BLaER1 (cell line): ENCODE results near the gene RPL18.
"Not testable (repeated sequence)": the region's sequence is repeated elsewhere in the genome, so short reads cannot be mapped to it uniquely, and the experiment has no call there.

ENCODE experiments used
- H3K27ac ChIP-seq: shearing (Covaris generic); formaldehyde crosslinking; 2 replicates; pipeline ENCODE4 v1.8.1; 2022
- H3K27me3 ChIP-seq: shearing (Covaris generic); formaldehyde crosslinking; 2 replicates; pipeline ENCODE4 v1.8.1; 2022
- H3K36me3 ChIP-seq: shearing (Covaris generic); formaldehyde crosslinking; 2 replicates; pipeline ENCODE4 v1.8.1; 2022
- H3K4me1 ChIP-seq: shearing (Covaris generic); formaldehyde crosslinking; 2 replicates; pipeline ENCODE4 v1.8.1; 2022
- H3K4me2 ChIP-seq: shearing (Covaris generic); formaldehyde crosslinking; 2 replicates; pipeline ENCODE4 v1.8.1; 2022
- H3K4me3 ChIP-seq: shearing (Covaris generic); formaldehyde crosslinking; 2 replicates; pipeline ENCODE4 v1.8.1; 2022
- H3K9ac ChIP-seq: shearing (Covaris generic); formaldehyde crosslinking; 2 replicates; pipeline ENCODE4 v1.8.1; 2022
- H3K9me3 ChIP-seq: shearing (Covaris generic); formaldehyde crosslinking; 2 replicates; pipeline ENCODE4 v1.8.1; 2022
- H4K20me1 ChIP-seq: shearing (Covaris generic); formaldehyde crosslinking; 2 replicates; pipeline ENCODE4 v1.8.1; 2022
- Cebpa-rat ChIP-seq: shearing (Covaris generic); IDR thresholded peaks from 2 replicates; pipeline ENCODE4 v1.8.1; 2022

The RPL18 gene

GRCh38 chr19:48636859-48637448 is 18.0 kb upstream of the RPL18 start, which contains the start of gene DBP:
Gene DBP, minus strand, starts transcription at chr19:48637379. Its CDS starts 385 bp downstream, at chr19:48636994.
- H3K4me3 ChIP-seq: peak within 1 kb of the TSS; percentile 89
- peak; percentile 42; the same call in 1 of the 2 replicates for TF ChIP-seq Cebpa-rat
- H4K20me1 ChIP-seq: peaks cover 7% of the 10 kb centered on the region; the same call in 1 of the 2 replicates
- H3K4me2 ChIP-seq: peak within 1 kb of the TSS; percentile 100
- H3K27me3 ChIP-seq: no peaks in the 10 kb centered on the region
- H3K9ac ChIP-seq: peak within 1 kb of the TSS; percentile 91
- H3K36me3 ChIP-seq: peaks cover 15% of the 10 kb centered on the region
- H3K4me1 ChIP-seq: peaks cover 46% of the 10 kb centered on the region
- H3K27ac ChIP-seq: peak within 1 kb of the TSS; percentile 97
- H3K9me3 ChIP-seq: no peaks in the 10 kb centered on the region

GRCh38 chr19:48635966-48636858 is 17.2 kb upstream of the RPL18 start:
- H3K4me3 ChIP-seq: peak overlapping the region; percentile 89
- H3K27ac ChIP-seq: peak overlapping the region; percentile 94
- peak overlapping the region; percentile 100 for H3K4me2 ChIP-seq
- H3K4me1 ChIP-seq: peaks cover 53% of the 10 kb centered on the region
- H3K9ac ChIP-seq: peak overlapping the region; percentile 88
- no peaks in the 10 kb centered on the region for H3K9me3 ChIP-seq
- H4K20me1 ChIP-seq: peaks cover 13% of the 10 kb centered on the region
- TF ChIP-seq Cebpa-rat: no peak
- H3K36me3 ChIP-seq: peaks cover 22% of the 10 kb centered on the region
- H3K27me3 ChIP-seq: no peaks in the 10 kb centered on the region

GRCh38 chr19:48635263-48635965 is 16.4 kb upstream of the RPL18 start:
- H4K20me1 ChIP-seq: peaks cover 21% of the 10 kb centered on the region
- H3K36me3 ChIP-seq: peaks cover 30% of the 10 kb centered on the region
- H3K27me3 ChIP-seq: no peaks in the 10 kb centered on the region
- peak overlapping the region; percentile 94 for H3K27ac ChIP-seq
- TF ChIP-seq Cebpa-rat: no peak
- peaks cover 61% of the 10 kb centered on the region for H3K4me1 ChIP-seq
- H3K4me2 ChIP-seq: peak overlapping the region; percentile 100
- H3K4me3 ChIP-seq: peak overlapping the region; percentile 89
- no peaks in the 10 kb centered on the region for H3K9me3 ChIP-seq
- peak overlapping the region; percentile 88 for H3K9ac ChIP-seq

GRCh38 chr19:48634424-48635262 is 15.7 kb upstream of the RPL18 start:
- Histone ChIP-seq H3K9ac (peak overlapping the region; percentile 83), H3K27me3 (no peaks in the 10 kb centered on the region), H3K27ac (peak overlapping the region; percentile 94), H3K4me1 (peaks cover 69% of the 10 kb centered on the region), H3K4me2 (peak overlapping the region; percentile 100), H4K20me1 (peaks cover 28% of the 10 kb centered on the region), H3K9me3 (no peaks in the 10 kb centered on the region), H3K36me3 (peaks cover 38% of the 10 kb centered on the region), H3K4me3 (peak overlapping the region; percentile 89)
- TF ChIP-seq Cebpa-rat: no peak

GRCh38 chr19:48634036-48634342 is 15.0 kb upstream of the RPL18 start:
- H3K4me2 ChIP-seq: peak overlapping the region; percentile 100
- H3K27ac ChIP-seq: peak overlapping the region; percentile 94
- H4K20me1 ChIP-seq: peaks cover 33% of the 10 kb centered on the region
- no peaks in the 10 kb centered on the region for H3K9me3 ChIP-seq
- H3K27me3 ChIP-seq: no peaks in the 10 kb centered on the region
- peak overlapping the region; percentile 83 for H3K9ac ChIP-seq
- H3K4me1 ChIP-seq: peaks cover 66% of the 10 kb centered on the region
- H3K4me3 ChIP-seq: peak overlapping the region; percentile 89
- H3K36me3 ChIP-seq: peaks cover 45% of the 10 kb centered on the region
- TF ChIP-seq Cebpa-rat: no peak

- peak overlapping the region; percentile 83 for H3K9ac ChIP-seq
- peak overlapping the region; percentile 100 for H3K4me2 ChIP-seq
- H3K4me1 ChIP-seq: peaks cover 60% of the 10 kb centered on the region
- no peaks in the 10 kb centered on the region for H3K27me3 ChIP-seq
- H3K36me3 ChIP-seq: peaks cover 51% of the 10 kb centered on the region
- peaks cover 33% of the 10 kb centered on the region for H4K20me1 ChIP-seq
- H3K9me3 ChIP-seq: no peaks in the 10 kb centered on the region
- peak overlapping the region; percentile 94 for H3K27ac ChIP-seq
- peak overlapping the region; percentile 89 for H3K4me3 ChIP-seq
- no peak for TF ChIP-seq Cebpa-rat
Measured at GRCh38 chr19:48633148-48634035, 14.4 kb upstream of the RPL18 start.

- H3K4me3 ChIP-seq: peak overlapping the region; percentile 89
- peaks cover 33% of the 10 kb centered on the region for H4K20me1 ChIP-seq
- peaks cover 59% of the 10 kb centered on the region for H3K4me1 ChIP-seq
- H3K27me3 ChIP-seq: no peaks in the 10 kb centered on the region
- H3K9ac ChIP-seq: peak overlapping the region; percentile 83
- peak overlapping the region; percentile 94 for H3K27ac ChIP-seq
- no peaks in the 10 kb centered on the region for H3K9me3 ChIP-seq
- H3K36me3 ChIP-seq: peaks cover 57% of the 10 kb centered on the region
- TF ChIP-seq Cebpa-rat: no peak
- H3K4me2 ChIP-seq: peak overlapping the region; percentile 100
Measured at GRCh38 chr19:48632692-48633147, 13.7 kb upstream of the RPL18 start.

- Histone ChIP-seq H3K9ac (peak overlapping the region; percentile 83; the same call in 1 of the 2 replicates), H3K27ac (peak overlapping the region; percentile 94), H3K4me1 (peaks cover 59% of the 10 kb centered on the region), H3K36me3 (peaks cover 62% of the 10 kb centered on the region), H3K4me2 (peak overlapping the region; percentile 100), H3K4me3 (peak overlapping the region; percentile 89; the same call in 1 of the 2 replicates), H4K20me1 (peaks cover 33% of the 10 kb centered on the region)
- H3K27me3 ChIP-seq, H3K9me3 ChIP-seq: not testable (repeated sequence)
Measured at GRCh38 chr19:48632286-48632685, 13.3 kb upstream of the RPL18 start.
